Fibroblast of upper back skin (primary cell): Measurements from ENCODE around the gene MAPK13.
"Not testable (repeated sequence)": the region's sequence is repeated elsewhere in the genome, so short reads cannot be mapped to it uniquely, and the experiment has no call there.

ENCODE experiments used
- DNase-seq: peaks from one replicate; pipeline ENCODE4 v3.0.0-alpha.2; 2013

The MAPK13 gene

DNA sequence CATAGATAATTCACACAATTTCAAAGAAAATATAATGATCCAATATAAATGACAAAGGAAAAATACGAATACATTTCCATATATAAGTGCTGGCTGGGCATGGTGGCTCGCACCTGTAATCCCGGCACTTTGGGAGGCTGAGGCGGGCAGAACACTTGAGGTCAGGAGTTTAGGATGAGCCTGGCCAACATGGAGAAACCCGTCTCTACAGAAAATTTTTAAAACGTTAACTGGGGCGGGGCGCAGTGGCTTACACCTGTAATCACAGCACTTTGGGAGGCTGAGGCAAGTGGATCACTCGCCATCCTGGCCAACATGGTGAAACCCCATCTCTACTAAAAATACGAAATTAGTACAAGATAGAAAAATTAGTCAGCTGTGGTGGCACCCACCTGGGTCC is 14.9 kb upstream of the MAPK13 start:
- no peak for DNase-seq

DNA sequence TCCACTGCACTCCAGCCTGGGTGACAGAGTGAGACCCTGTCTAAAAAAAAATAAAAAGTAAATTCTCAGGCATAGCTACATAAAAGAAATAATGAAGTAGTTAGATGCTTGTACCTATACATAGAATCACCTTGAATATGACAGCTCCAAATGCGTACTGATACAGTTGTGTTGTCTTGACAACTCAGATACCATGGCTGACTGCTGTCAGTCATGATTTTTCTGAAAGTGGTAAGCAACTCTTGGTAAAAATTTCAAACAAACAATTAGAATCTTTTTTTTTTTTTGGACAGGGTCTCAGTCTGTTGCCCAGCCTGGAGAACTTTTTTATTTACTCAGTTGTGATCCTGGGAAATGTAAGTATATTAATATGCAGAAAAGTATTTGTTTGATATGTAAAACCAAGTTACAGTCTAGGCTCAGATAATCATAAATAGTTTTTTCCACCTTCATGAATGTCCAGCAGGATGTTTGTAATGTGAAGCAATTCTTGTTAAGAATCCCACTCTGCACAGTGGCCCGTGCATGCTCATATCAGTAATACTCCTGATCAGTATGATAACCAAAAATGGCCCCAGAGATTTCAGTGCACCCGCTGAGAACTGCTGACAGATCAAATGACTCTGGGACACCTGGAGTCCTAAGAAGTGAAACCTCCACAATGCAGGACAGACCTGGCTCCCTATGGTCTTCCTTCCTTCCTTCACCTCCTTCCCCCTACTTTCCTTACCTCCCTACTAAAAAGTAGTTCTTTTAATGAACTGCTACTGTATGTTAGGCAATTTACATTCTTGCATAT is 14.0 kb upstream of the MAPK13 start:
- DNase-seq, result no peak

DNA sequence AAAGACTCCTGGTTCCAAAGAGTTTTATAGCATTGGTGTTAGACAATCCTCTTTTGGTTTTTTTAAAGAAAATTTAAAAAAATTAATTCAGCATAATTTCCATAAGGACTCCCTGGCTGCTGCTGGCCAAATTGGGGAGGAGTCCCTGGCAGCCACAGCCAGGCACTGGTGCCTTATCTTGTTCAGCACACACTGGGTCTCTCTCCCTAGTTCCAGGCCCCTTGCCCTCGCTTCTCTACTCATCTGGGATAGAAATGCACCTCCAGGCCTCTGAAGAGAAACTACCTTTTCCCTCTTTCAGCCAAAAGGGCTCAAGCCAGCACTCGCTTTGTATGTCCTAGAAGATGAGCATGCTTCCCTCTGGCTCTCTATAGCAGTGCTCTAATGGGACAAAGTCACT is 13.4 kb upstream of the MAPK13 start:
- no peak for DNase-seq

DNA sequence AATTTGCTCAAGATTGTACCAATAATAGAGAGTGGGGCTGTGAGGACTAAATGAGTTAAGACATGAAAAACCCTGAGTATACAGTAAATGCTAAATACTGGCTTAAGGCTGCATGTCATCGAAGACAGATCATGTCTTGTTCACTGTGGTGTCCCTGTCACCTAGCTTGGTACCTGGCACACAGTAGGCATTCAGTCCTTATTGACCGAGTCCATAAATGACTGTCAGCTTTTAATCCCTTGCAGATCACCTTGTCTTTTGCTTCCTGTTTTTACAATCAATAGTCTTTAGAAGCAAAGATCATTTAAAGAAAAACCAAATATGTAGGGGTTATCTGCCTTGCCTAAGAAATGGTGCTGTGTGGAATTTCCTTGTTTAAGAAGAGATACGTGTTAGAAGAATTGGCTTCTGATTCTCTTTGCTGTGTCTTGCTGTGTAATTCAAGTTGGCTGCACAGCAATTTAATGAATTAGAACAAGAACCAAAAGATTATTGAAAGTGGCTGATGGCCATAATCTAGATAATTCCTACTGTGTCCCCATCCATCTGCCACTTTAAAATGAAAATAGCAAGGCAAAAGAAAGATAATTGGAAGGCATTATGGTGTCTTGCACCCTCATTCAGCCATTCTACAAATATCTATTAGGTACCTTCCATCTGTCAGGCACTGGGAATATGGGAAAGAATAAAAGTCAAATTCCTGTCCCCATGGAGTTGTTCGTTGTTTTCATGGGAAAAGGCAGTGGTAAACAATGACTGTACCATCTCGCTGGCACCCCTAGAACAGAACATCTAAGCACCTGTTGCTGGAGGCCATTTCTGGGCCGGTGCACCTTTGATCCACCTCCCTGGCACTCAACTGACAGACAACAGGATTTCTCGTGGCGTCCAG is 12.4 kb upstream of the MAPK13 start:
- no peak for DNase-seq

DNA sequence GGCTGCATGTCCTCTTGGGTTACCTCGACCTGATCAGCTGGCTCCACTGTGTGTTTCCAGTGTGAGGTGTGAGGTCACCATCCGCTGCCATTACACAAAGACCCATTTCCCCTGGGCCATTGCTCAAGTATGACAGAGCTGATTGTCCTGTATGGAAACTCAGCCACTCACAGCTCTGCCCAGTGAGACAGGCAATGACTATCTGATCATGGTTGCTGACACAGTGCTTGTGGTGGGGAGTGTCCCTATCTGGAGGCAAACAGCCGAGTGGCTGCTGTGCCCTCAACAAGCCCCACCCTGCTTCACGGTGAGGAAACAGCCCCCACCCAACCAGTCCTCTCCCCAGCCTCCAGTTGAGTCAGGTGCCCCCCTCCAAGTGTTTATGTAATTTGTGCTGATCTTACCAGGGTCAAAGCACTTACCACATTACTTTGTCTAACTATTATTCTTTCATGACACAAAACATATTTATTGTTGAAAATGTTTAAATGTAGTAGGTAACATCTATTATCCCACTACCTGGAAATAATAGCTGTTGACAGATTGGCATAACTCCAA is 11.7 kb upstream of the MAPK13 start:
- DNase-seq, result no peak

DNA sequence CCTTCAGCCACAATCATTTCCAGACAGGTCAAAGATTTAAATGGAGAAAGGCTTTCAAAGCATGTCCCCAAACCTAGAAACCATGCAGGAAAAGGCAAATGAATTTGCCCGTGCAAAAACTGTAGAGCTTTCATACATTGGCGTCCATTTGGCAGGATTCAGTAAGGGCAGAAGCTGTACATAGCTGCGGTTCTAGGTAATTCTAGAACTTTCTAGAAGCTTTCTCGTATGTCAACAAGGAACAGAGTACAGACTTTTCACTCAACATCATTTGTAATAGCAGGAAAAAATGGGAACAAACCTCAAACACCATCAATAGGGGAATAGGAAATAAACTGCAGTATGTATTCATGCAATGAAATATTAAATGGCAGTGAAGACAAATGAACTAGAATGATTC is 11.1 kb upstream of the MAPK13 start:
- DNase-seq, result no peak

DNA sequence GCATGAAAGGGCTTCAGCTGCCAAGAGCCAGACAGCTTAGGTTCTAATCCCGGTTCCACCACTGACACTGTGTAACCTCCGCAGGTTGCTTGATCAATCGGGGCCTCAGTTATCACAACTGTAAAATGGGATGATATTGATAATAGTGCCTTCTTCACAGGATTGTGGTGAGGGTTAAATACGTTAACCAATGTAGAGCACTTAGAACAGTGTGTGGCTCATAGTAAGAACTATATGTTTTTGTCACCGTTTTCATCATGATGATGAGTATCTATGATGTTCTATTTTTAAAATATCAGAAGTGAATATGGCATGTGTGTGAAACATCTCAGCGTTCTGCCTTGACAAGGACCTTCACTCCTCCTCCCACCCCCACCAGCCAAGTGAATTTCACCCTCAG is 10.3 kb upstream of the MAPK13 start:
- DNase-seq, result no peak

DNA sequence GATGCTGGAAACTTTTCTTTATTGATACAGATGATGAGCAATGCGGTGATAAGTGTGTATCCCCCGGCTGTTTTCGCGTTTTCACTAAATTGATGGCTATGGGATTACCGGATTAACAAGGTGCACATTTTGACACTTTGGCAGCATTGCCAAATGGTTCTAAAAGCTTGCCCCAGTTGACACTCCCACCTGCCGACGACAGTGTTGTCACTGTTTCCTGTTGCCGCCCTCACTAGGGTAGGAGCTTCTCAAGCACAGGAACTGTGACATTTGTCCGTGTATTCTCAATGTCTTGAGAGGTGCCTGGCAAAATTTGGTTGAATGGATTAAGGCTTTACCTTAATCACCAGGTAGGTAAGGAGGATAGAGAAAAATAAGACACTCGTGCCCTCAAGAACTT is 9.8 kb upstream of the MAPK13 start:
- DNase-seq, result no peak

DNA sequence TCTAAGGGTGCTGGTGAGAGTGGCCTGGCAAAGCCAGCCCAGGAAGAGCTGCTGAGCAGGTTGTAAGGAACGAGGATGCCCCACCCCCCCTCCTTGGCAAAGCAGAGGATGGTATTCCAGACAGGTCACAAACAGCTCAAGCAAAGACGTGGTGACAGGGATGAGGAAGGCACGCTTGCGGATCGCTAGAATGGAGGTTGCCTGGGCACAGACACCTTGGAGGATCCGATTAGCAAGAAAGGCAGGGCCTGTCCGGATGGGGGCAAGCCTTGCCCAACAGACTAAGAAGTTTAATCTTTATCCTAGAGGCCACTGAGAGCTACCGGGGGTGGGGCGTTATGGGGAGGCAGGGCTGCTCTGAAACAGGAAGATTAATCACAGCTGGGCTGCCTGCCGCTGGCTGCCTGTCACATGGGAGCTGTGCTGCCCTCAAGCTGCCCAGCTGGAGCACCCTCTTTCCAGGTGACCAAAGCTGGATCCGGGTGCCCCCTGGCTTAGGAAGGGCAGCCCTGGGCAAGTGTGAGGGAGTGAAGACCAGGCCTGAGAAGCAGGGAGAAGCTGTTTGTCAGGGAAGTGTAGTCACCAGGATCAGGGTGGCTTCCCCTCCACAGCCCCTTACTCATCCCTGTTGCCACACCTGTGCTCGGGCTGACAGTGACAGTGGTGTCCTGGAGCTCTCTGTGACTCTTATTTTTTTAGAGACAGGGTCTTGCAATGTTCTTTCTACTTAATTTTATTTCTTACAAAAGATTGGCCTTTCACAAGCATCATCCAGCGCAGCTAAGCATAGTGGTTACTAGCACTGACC is 9.1 kb upstream of the MAPK13 start:
- peak; percentile 22 for DNase-seq

DNA sequence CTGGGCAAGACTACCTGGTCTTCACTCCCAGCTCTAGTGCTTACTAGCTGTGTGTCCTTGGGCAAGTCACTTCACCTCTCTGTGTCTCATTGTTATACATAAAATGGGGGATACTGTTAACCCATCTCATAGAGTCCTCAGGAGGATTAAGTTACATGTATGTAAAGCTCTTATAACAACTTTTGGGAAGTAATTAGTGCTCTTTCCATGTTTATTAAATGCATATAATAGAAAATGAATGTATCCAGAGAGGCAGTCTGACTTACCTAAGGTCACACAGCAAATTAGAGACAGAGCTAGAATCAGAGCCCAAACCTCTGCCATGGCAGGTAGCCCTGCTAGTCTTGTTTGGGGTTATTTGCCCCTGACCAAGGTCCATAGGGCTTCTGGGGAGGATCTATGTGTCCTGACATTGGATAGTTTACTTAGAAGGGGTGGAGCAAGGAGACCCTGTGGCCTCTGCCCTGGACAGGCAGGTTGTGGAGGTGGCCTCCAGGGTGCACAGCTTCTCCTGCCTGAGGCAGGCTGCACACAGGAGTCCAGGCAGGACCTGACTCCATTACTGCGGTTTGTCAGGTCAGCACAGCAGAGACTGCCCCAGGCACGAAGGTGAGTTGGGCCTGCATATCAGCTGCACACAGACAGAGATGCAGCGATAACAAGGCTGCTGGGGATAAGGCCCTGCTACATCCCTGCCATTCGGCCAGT is 8.4 kb upstream of the MAPK13 start:
- no peak for DNase-seq

DNA sequence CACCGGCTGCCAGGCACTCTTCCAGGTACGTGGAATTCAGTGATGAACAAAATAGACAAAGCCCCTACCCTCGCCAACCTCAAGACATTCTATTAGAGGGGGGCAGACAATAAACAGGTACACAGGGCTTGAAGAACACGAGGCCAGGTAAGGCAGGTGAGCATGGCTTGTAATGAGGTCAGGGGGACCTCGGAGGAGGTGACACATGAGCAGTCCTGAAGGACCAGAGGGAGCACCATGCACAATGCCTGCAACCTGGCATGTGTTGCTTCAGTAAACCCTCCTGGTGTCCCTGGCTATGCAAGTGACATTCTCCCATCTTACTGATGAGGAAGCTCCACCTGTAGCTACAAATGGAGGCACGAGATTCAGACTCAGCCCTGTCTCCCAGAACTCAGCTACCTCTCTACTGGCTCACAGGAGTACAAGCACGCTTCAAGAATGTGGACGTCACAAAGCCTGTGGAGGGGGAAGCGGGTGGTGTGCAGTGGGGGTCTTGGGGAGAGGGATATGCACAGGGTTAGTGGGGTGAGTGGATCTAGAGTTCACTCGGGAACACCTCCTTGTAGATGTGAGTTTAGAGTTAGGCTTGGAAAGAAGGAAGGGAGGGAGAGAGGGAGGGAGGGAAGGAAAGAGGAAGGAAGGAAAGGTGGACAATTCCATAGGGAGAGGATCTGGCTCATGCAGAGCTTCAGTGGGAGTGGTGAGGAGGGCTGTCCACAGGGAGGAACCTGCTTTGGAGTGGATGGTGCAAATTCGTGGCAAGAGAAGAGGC is 7.6 kb upstream of the MAPK13 start:
- no peak for DNase-seq

DNA sequence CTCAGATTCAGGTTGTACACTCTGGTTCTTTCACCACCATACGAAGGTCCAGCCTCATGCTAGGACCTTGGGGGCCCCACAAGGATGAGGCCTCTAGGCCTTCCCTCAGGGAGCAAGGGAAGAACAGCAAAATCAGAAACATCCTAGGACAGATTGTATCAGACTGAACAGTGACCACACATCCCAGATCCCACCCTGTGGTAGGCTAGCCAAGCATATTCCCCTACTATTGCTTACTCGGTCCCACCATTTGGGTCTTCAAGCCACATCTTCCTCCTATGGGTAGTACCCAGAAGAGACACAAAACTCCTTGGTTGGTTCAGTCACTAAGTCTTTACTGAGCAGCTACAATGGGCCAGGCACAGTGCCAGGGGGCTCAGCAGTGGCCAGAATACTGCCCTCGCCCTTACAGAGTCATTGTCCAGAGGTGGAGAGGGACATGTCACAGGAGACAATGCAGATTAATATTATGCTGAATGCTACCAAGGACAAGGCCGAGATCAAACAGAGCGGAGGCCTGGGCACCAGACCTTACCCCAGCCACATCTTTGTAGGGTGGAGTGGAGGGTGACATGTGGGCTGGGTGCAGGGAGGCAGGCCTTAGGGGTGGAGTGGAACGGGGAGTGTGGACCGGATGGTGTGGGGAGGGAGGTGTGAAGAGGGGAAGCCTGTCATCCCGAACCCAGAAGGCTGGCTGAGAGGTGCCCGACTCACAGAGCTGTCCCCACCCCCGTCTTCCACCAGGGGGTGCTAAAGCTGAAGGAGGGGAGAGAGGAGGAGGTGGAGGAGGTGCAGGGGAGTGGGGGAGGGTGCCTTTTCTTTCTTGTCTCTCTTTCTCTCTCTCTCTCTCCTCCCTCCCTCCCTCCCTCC is 6.8 kb upstream of the MAPK13 start:
- peak; percentile 78 for DNase-seq

DNA sequence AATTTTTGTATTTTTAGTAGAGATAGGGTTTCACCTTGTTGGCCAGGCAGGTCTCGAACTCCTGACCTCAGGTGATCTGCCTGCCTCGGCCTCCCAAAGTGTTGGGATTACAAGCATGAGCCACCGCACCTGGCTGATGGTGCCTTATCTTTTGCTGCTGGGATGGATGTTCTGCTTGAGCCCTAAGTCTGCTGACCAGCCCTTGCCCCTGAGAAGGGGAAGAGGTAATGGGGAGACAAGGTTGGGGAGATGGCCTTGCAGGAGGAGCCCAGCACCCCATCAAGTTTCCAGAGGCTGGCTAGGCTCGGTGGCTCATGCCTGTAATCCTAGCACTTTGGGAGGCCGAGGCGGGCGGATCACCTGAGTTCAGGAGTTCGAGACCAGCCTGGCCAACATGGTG is 6.0 kb upstream of the MAPK13 start:
- DNase-seq, result not testable (repeated sequence)

DNA sequence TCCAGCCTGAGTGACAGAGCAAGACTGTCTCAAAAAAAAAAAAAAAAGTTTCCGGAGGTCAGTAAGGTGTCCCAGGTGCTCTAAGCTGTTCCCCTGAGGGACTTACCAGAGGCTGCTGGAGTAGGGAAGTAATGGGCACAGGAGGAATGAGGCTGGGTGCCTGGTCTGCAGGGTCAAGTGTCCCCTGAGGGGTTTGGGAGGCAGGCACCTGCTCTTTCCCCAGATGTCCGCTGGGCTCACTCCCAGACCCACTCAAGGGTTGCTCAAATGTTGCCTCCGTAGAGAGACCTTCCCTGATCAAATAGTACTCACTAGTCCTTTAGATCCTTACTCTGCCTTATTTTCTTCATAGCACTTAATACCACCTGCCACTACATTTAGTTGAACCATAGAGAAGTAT is 5.4 kb upstream of the MAPK13 start:
- DNase-seq, result no peak

DNA sequence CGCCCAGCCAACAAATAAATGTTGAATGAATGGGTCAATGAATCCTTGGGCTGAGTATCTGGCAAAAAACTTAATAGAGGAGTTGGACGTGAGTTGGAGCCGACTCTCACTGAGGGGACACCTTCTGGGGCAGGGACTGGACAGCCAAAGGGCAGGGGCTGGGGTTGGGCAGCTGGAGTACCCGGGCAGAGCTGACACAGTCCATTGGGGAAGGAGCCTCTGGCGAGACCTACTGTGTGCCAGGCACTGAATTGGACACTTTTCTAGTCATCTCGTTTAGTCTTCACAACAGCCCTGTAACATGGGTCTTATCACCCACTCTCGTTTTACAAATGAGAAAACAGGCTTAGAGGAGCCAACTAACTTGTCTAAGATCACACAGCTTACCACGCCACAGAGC is 4.7 kb upstream of the MAPK13 start:
- no peak for DNase-seq

DNA sequence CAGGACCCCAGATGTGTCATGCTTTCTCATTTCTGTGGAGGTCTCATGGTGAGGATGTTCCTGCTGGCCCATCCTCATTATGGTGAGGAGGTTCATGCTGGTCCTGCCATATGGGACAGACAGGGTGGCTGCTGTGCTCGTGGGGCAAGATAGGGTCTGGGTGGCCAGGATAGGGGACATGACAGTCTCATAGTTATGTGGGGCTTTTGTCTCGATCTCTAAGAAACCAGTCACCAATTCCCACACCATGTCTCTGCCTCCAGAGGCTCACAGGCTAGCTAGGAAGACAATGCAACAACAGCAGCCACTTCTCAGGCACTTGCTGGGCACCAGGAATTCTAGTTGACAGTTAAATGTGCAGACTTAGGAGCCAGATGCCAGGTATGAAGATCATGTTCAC is 4.2 kb upstream of the MAPK13 start:
- DNase-seq, result no peak

DNA sequence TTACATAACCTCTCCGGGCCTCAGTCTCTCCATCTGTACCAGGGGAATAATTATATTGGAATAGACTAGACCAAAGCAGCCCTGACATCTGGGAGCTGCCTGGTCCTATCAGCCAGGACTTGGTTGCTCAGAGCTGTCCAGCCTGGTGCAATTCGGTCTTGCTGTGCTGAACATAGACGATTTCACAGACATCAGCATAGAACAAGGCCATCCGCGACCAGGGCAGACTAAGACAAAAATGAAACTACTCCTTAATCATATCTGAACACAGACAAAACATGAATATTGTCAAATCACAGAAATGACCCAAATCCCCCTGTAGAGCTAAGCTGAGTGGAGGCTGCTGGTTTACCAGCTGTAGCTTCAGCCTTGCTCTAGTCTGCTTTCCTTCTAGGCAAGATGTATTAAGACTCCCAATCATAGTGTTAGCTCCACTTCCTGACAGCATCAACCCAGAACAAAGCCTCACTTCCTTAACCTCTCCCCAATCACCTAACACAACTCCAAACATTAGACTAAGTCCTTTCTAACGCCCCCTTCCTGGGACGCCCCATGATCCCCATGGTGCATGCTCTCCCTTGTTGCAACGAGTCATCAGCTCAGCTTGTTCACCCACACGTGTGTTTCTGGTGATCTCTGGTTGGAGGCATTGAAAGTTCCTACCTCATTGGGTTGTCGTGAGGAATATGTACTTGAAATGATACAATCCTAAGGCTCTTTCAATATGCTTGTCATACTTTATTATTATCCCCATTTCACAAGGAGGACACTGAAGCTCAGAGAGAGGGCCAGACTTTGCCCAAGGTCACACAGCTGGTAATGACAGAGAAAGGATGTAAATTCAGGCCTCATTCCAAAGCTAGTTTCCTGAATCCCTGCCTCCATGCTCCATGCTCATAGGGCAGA is 3.5 kb upstream of the MAPK13 start:
- DNase-seq, result no peak

DNA sequence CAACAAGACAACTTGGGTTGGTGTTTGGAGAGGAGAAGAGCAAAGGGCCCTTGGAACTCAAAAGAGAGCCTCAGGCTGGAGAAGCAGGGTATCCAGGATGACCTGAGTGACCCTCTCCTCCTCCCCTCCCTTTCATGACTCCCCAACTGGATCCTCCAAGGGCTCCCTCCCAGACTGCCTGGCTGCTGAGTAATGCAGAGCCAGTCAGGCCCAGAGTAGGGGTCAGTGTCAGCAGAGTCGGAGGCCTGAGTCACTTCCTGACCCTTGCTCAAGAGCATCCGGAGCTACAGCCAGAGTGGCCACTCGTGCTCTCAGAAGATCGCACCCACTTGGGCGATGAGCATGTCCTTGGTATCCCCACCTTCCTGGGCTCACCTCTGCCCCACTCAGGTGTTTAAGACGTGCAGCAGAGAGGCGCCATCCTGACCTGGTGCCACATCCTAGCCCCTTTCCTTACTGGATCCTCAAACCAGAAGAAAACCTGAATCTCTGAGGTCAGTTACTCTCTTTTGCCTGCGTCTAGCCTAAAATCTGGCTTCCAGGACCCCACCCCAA is 2.8 kb upstream of the MAPK13 start:
- DNase-seq, result peak; percentile 55

DNA sequence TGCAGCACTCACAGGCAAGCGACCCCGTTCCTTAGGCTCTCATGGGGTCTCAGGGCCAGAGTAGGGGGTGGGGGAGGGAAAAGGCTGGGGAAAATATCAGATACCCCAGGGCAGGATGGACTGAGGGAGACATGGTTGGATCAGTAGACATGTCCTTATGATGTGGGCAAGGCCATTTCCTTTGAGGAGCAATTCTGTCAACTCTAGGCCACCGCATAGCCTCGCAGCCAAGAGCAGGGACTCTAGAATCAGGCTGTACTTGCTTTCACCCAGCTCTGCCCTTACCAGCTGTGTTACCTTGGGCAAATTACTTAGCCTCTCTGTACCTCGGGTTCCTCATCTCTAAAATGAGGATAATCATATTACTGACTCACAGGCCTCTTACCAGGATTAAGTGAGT is 2.2 kb upstream of the MAPK13 start:
- no peak for DNase-seq
